T47D (cell line): ENCODE measurements around the gene ARR3.
"Not testable (repeated sequence)": the region's sequence is repeated elsewhere in the genome, so short reads cannot be mapped to it uniquely, and the experiment has no call there.

Experiments used
- DNase-seq, 2 experiments: peaks; one replicate each; pipeline versions ENCODE4 v3.0.0 to v3.0.0-alpha.2; 2011 to 2012; ENCODE audit warnings: low read depth in 1 of 2, low spot score in 1 of 2
- JUND ChIP-seq: IDR thresholded peaks from 2 replicates; pipeline ENCODE4 v1.6.1; 2012; ENCODE audit warnings: low read depth
- in situ Hi-C: cut with HindIII; loops from 2 replicates; pipeline ENCODE4 v1.10.0; 2016; ENCODE audit warnings: low sequenced_read_pairs, low pct_unique_long_range_greater_than_20kb

Gene ARR3

DNA sequence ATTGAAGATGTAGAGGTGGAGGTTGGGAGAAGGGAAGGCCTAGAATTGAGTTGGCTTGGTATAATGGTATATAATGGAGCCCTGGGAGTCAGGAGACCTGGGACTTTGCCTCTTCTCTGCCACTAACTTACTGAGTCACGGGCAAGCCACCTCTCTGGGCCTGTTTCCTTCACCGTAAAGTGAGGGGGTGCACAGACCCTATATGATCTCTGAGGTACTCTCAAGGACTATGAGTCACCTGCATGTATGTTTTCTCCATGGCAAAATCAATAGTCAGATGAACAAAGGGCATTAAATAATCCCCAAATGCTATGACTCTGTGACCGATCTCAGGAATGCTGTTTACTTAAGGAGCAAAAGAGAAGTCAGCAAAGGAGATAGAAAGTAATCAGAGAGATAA lies 13.2 kb upstream of the ARR3 start:
- in situ Hi-C loops = no loop called here
- no peak for TF ChIP-seq JUND
- DNase-seq = no peak

DNA sequence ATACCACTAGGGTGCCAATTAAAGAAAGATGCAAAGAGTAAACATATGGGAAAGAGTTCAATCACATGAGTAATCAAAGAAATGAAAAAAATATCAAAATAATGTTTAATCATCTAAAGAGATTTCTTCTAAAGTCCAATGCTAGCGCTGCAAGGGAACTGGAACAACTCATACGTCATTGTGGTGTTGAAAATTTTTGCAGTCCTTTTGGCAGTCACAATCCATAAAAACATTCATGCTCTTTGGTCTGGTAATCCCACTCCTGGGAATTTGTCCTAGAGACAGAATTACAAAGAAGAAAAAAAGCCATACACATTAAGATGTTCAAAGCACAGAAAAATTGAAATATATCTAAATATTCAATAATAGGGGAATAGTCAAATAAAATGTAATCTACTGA lies 12.7 kb upstream of the ARR3 start:
- in situ Hi-C loops = no loop called here

DNA sequence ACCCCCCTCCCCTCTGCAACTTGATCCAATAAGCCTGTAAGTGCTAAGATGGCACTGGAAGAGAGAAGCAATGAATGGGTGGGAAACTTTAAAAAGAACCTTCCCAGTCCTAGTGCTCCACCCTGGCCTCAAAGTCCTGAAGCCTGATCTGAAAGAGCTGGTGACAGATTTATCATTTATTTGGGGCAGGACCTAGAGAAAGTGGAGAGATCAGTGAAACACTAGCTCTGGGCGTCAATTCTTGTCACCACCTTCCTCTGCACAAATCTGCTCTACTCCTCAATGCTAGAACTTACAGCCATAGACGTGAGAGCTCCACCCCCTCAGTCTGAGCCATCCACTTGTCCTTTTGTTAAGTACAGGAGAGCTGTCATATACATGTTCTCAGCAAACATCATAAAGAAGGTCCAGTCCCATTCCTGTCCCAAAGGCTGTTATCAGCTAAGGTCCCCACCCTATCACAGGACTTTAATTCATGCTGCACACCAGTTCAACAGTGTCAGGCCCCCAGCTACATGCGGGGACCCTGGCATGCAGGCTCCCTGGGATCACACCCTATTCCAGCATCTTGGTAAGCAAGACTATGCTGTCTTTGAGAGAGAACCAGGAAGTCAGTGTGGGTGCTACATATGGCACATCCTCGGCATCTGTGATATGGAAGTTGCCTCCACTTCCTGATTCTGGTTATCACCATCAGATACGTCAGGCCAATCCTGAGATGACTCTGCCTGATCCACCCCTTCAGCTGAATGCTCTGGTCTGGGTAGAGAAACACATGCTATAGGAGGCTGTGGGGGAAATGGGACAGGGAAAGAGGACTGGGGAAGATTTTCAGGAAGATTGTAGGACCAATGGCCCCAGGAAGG lies 10.5 kb upstream of the ARR3 start:
- no peak for TF ChIP-seq JUND
- in situ Hi-C loops = no loop called here
- DNase-seq = no peak

More for the DNA sequence above, 12.7 kb upstream of the ARR3 start:
- DNase-seq = no peak
- no peak for TF ChIP-seq JUND

DNA sequence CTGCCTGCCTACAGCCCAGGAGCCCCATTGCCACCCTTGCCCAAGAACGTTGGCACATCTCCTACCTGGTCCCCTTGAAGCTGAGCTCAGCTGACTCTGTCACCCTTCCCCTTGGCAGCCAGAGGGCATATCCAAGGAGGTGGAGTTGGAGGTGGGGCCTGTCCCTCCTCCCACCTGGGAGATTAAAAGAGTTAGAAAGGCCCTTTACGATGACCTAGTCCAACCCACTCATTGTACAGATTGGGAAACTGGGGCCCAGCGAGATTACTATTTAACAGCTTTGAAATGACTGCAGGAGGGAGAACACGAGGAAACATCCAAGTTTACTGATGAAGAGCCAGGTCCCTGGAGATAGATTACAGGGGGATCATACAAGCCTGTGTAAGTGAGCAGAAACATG lies 8.0 kb upstream of the ARR3 start, which contains the start of gene P2RY4:
TSS of gene P2RY4 (minus strand) at position 101 of the 400 bp plus-strand sequence. CDS start 580 bp downstream, outside the sequence.
- no peak for TF ChIP-seq JUND
- DNase-seq = no peak
- in situ Hi-C loops = no loop called here

DNA sequence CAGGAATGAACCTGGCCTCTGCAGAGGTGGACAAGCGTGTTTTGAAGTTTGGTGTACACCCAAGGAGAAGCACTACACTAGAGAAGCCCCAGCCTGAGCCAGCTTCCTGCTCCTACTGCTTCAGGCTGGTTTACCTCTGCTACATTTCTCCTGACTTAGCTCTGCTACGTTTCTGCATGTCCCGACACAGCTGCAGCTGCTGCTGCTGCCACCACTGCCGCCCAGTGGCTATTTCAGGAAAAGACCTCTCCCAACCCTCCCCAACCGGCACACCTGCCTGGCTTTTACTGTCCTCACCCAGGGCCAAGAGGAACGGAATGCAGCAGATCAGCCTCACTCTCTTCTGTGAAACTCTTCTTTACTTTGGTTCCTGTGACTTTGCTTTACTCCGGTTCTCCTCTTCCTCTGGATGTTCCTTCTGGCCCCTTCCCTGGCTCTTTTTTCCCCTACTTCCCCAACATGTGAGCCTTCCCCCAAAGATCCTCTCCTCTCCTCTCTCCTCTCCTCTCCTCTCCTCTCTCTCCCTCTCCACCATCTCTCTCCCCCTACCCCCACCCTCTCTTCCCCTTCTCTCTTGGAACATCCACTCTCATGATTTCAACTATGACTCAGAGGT lies 5.1 kb upstream of the ARR3 start:
- peak; percentile 15 to 67 for DNase-seq
- TF ChIP-seq JUND = no peak
- in situ Hi-C loops = no loop called here

DNA sequence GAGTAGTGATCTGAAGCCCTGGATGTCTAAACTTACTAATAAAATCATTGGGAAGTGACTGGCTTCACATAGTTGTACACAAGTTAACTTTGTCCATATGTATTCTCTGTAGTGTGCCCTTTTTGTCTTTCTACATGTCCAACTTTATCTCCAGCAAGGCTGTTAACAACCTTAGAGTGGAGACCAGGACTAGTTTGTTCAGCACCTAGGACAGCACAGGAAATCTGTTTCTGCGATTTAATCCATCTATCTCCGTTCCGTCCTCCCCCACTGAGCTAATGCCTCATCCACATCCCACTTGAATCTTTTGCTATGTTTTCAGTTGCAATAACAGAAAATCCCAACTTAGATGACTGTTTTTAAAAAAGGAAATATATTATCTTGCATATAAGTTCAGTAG lies 3.4 kb upstream of the ARR3 start:
- no peak for TF ChIP-seq JUND
- peak in 1 of 2 experiments; percentile 3 for DNase-seq
- in situ Hi-C loops = no loop called here

DNA sequence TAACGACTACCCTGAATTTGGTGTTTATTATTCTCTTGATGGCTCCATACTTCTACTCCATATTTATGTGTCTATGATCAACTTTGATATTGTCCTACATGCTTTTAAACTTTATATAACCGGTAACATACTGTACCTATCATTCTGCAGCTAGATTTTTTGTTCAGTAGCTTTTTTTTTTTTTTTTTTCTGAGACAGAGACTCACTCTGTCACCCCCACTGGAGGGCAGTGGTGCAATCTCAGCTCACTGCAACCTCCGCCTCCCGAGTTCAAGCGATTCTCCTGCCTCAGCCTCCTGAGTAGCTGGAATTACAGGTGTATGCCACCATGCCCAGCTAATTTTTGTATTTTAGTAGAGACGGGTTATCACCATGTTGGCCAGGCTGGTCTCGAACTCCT lies 5.9 kb downstream of the ARR3 start:
- in situ Hi-C loops, DNase-seq: not testable (repeated sequence)

DNA sequence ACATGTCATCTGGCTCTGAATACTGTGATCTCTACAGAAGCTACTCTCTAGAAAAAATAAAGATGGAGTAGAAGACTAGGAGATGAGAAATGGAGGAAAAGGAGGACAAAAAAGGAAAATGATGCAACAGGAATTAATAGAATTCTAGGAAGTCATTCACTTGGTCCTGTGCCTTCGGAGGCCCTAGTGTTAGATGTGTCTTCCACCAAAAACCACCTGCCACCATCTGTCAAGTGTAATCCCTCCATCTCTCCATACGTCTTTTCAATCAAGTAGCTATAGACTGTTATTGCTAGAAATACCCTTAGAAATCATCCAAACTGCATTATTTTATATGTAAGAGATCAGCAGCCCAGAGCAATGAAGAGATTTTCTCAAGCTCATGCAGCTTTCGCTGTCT lies 10.9 kb downstream of the ARR3 start:
- no peak for DNase-seq
- in situ Hi-C loops = no loop called here
- no peak for TF ChIP-seq JUND

DNA sequence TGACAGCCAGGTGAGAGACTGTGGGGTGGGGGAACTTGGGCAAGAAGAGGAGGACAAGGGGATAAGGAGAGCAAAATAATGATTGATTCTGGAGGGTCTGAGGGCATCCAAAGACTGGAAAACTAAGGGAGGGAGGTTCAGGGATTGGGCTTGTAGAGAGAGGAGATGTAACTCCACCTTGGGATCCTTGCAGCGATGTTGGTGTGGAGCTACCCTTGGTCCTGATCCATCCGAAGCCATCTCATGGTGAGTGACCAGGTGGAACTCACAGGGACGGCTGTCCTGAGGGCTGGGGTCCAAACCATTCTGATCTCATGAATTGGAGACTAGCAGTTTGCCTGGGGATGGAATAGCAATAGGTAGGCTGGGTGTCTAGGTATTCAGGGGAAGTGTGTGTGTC lies 12.4 kb downstream of the ARR3 start:
- DNase-seq = no peak
- in situ Hi-C loops = no loop called here
- no peak for TF ChIP-seq JUND

DNA sequence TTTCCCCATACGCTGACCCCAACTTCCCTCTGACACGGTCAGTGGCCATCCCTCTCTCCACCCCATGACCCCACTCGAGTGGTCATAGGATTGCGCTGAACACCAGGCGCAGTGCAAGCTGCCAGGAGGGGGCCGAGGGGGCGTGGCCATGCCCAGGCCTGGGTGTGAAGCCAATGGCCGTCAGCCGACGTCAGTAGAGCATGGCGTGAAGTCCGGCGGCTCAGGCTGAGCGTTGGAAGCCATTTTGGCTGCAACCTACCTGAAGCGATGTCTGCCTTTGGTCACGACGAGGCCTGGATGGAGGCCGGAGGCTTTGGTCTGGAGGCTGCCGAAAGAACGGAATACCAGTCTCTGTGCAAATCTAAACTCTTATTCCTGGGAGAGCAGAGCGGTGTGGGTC lies 13.8 kb downstream of the ARR3 start, which contains the start of gene RAB41:
TSS of gene RAB41 (plus strand) at position 222 of the 400 bp plus-strand sequence. CDS start at position 268, 46 bp downstream.
- in situ Hi-C loops = no loop called here
- no peak for DNase-seq
- no peak for TF ChIP-seq JUND

DNA sequence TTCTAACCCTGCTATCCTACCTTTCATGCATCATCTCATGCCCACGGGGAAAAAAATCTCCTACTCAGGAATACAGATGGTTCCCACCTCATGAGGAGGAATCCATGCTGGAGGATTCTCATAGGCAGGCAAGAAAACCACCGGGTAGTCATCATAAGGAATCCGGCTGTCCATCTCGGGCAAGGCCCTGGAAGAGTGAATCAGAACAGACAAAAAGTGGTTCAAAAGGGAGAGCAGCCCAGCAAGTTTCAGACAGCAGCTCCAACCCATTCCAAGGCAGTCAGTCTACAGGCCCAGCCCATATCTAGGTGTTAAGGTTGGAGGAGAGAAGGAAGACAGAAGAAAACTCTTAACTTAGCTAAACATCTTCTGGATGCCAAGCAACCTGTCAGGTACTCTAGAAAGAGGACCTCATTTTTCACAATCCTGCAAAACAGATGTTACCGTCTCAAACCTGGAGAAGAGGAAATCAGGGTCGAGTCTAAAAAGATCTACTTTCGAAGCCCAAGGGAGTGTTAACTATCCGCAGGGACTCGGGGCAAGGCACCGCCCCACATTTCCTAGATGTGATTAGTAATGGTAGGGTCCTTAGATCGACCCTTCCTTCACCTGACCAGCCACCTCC lies 21.1 kb downstream of the ARR3 start:
- in situ Hi-C loops = no loop called here
- DNase-seq = no peak
- TF ChIP-seq JUND = no peak

DNA sequence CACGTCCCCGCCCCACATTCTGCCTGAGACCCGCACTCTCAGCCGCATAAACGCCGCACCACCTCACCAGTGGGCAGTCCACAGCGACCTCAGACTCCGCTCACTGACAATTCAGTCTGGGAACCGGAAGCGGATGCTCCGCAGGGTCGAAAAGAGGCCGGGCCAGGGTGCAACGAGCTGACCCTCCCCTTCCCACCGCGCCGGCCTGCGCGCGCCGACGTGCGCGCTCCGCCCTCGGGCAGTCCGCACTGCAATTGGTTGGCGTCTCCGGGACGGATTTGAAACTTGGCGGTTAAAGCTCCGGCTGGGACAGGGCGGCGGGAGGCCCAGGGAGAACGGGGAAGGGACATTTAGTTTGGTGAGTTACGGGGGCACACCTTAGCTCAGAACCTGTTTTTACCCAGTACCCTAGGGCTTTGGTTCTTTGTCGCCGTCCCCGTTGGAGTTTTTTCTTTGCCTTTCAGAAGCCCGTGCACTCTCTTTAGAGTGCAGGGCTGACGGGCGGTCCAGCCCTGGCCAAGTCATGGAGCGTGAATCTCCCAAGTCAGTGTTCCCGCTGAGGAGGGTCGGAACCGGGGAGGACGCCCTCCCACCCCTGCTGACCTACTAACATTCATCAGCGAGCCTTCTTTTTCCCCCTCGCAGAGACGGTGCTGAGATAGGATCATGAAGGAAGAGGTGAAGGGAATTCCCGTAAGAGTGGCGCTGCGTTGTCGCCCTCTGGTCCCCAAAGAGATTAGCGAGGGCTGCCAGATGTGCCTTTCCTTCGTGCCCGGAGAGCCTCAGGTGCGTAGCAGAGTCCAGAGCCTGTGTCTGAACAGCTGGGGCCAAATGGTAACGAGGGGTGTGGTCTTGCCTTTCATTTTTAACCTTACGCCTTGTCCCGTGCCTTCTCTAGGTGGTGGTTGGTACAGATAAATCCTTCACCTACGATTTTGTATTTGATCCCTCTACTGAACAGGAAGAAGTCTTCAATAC lies 21.9 kb downstream of the ARR3 start, which contains the start of the genes KIF4A and PDZD11:
TSS of gene KIF4A (plus strand) at position 312 of the 978 bp plus-strand sequence. CDS start at position 667, 355 bp downstream.
TSS of gene PDZD11 (minus strand) at position 135 of the 978 bp plus-strand sequence. CDS start 586 bp downstream, outside the sequence.
- in situ Hi-C loops = no loop called here
- no peak for TF ChIP-seq JUND
- peak; percentile 71 to 86 for DNase-seq
